Kidney epithelial cell (primary cell): ENCODE results near the gene KRT9. TPM values are rescaled to one million over a fixed set of nuclear protein-coding genes. Genes with fewer than 3 reads are reported as not detected.
"Not testable (repeated sequence)": the region's sequence is repeated elsewhere in the genome, so short reads cannot be mapped to it uniquely, and the experiment has no call there.

Source experiments
- DNase-seq: peaks from one replicate; pipeline ENCODE4 v3.0.0-alpha.2; 2010; ENCODE audit warnings: low read depth
- H3K27me3 ChIP-seq: 2 replicates; pipeline ENCODE4 v1.6.0; 2011; ENCODE audit warnings: low read length; ENCODE audit not compliant: control insufficient read depth, insufficient read depth
- H3K36me3 ChIP-seq: 2 replicates; pipeline ENCODE4 v1.5.1; 2011; ENCODE audit warnings: low read length; ENCODE audit not compliant: control insufficient read depth, insufficient read depth
- H3K4me3 ChIP-seq: 2 replicates; pipeline ENCODE4 v1.5.1; 2011; ENCODE audit warnings: low read depth, mild to moderate bottlenecking, control low read depth, low read length
- CTCF ChIP-seq: IDR thresholded peaks from 2 replicates; pipeline ENCODE4 v1.5.1; 2011; ENCODE audit warnings: mild to moderate bottlenecking, moderate library complexity, low read length, control low read depth, inconsistent platforms; ENCODE audit not compliant: insufficient read depth, poor library complexity, severe bottlenecking
- total RNA-seq: library from RNA; depleted of rRNA; stranded (reverse); fragments of >200 nt; gene quantifications from 2 replicates; pipeline ENCODE4 v1.2.3, GENCODE V29; 2015

KRT9 gene
- total RNA-seq, 1 donor from 2014 or later, result not detected

GRCh38 chr17:41592601-41593305, 20.9 kb upstream of the KRT9 start:
- DNase-seq, result no peak
- Histone ChIP-seq H3K27me3 (peaks cover 16% of the 10 kb centered on the region), H3K36me3 (no peaks in the 10 kb centered on the region), H3K4me3 (no peak overlapping the region)
- TF ChIP-seq CTCF, result no peak

- Histone ChIP-seq H3K27me3 (peaks cover 11% of the 10 kb centered on the region), H3K36me3 (no peaks in the 10 kb centered on the region), H3K4me3 (no peak overlapping the region)
- no peak for TF ChIP-seq CTCF
- no peak for DNase-seq
Observed at GRCh38 chr17:41589301-41589700, 17.4 kb upstream of the KRT9 start.

GRCh38 chr17:41588126-41588810, 16.4 kb upstream of the KRT9 start:
- H3K27me3 ChIP-seq, result peaks cover 3% of the 10 kb centered on the region
- H3K36me3 ChIP-seq, result no peaks in the 10 kb centered on the region
- no peak overlapping the region for H3K4me3 ChIP-seq
- no peak for TF ChIP-seq CTCF
- DNase-seq, result no peak

GRCh38 chr17:41586863-41587495, 15.1 kb upstream of the KRT9 start, which contains the start of gene KRT14:
Gene KRT14 (minus strand): TSS chr17:41586895. CDS start chr17:41586834, 61 bp downstream.
- DNase-seq, result no peak
- no peaks in the 10 kb centered on the region for H3K36me3 ChIP-seq
- H3K27me3 ChIP-seq, result peaks cover 6% of the 10 kb centered on the region
- no peak within 1 kb of the TSS for H3K4me3 ChIP-seq
- no peak for TF ChIP-seq CTCF

- Histone ChIP-seq H3K36me3 (no peaks in the 10 kb centered on the region), H3K4me3 (no peak overlapping the region), H3K27me3 (peaks cover 6% of the 10 kb centered on the region)
- no peak for DNase-seq
- no peak for TF ChIP-seq CTCF
Observed at GRCh38 chr17:41585301-41586056, 13.6 kb upstream of the KRT9 start.

- not testable (repeated sequence) for H3K27me3 ChIP-seq, DNase-seq, H3K4me3 ChIP-seq, H3K36me3 ChIP-seq
Observed at GRCh38 chr17:41584331-41584927, 12.6 kb upstream of the KRT9 start.
